Activated CD8-positive, alpha-beta memory T cell treated with anti-CD3 and anti-CD28 coated beads for 4 hours (primary cell): Measurements from ENCODE around the gene FXR2.

Experiments
- DNase-seq, 2 donors: peaks; one replicate each; pipeline ENCODE4 v3.0.0-alpha.2; 2020; ENCODE audit warnings: low read depth in 2 of 2

The FXR2 gene

GRCh38 chr17:7589204-7589868 is 25.4 kb downstream of the FXR2 start:
- DNase-seq: peak; percentile 37 to 38

GRCh38 chr17:7588553-7589203 is 26.0 kb downstream of the FXR2 start:
- no peak for DNase-seq

DNA sequence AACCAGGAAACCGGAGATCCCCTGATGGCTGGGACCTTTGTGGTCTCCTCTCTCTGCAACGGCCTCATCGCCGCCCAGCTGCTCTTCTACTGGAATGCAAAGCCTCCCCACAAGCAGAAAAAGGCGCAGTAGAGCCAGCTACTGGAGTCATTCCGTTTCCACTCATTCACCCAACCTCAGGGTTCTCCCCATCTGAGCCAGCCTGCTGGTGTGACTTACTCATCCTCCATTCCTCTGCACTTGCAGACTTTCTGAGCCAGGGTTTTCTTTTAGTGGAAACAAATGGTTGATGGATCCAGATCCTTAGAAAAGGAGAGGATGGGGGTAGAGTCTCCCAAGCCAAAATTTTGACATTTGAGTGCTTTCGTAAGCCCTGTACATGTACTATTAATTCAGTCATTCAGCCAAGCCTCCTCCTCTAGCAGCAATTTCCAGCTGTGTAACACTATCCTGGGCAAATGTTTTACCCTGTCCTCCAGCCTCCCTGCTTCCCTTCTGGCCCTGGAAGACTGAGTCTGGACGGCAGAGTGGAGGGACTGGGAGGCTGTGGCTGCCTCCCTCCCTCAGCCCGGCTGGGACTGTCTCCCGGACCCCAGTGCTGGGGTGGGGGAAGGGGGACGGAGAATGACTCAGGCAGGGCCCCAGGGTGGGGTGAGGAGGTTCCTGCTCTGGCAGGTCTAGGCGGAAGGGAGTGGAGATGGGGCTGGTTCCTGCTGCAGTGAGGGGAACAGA is 27.1 kb downstream of the FXR2 start:
- DNase-seq: no peak

GRCh38 chr17:7586673-7587419 is 27.9 kb downstream of the FXR2 start:
- no peak for DNase-seq

DNA sequence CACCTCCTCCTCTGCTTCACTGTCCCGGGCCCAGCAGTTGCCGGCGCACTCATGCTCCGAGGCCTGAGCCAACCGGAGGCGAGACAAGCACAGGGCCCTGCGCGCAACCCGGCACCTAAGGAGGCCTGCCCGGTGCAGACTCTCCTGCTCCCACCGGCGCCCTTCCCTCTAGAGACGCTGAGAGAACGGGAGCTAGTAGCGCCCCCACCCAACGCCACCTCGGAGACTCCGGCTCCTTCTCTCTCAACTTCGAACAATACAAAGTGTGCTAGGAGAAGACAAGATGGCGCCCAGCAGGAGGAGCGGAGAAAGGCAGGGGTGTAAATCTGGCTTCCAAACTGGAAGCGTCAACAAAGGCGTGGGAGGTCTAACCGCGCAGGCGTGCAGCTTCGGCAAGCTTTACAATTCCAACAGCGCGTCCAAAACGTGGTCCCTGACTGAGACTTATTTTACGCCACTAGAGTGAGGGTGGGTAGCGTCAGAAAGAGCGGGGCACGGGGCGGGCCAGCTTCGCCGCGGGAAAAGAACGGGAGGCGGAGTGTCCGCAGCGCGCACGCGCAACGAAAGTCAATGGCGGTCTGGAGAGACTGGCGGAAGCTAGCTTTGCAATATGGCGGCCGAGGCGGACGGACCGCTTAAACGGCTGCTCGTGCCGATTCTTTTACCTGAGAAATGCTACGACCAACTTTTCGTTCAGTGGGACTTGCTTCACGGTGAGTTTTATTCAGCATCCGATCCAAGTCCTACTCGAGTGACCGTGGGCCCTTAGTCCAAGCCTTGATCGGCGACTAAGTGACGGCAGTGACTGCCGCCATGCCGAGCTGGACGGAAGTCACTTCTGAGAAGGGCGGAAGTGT is 31.2 kb downstream of the FXR2 start, which contains the start of gene MPDU1:
Gene MPDU1, plus strand, starts transcription at position 600 of the 857 bp plus-strand sequence. Its CDS starts 11 bp downstream, at position 611.
- peak; percentile 90 to 91 for DNase-seq

DNA sequence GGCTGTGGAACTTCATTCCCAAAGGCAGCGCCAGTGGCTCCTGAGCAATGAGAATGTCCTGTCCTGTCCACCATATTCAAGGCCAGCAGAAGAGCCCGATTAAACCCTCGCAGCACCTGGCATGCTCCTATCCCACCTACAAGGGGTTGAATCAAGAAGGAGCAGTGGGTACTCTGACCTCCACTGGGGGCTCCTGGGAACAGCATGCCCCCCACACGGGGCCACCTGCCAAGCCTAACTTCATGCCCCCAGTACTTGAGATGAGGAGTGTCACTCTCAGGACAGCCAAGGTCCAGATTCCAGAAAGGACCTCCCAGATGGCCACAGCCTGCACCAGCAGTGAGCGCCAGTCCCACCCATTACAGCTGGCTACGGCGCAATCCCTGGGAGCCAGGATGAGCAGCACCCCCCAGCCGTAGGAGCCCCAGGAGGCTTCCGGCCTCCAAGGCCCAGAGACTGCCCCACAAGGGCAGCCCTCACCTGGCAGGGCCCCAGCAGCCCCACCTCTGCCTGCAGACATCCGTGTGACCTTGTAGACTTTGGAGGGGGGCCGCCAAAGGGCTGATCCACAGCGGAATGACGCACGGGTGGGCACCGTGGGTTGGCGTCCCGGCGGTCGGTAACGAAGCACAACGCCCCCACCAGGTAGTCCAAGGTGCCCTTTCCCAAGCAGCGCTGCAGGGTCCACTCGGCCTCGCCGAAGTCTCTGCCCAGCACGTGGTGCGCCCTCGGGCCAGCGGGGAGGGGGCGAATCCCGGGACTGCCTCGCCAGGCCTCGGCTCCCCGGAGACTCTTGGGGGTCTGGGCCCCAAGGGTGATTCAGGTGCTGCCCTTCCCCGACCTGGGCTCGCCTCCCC is 32.1 kb downstream of the FXR2 start:
- no peak for DNase-seq

- no peak for DNase-seq
Measured at GRCh38 chr17:7580604-7581575, 33.8 kb downstream of the FXR2 start.

DNA sequence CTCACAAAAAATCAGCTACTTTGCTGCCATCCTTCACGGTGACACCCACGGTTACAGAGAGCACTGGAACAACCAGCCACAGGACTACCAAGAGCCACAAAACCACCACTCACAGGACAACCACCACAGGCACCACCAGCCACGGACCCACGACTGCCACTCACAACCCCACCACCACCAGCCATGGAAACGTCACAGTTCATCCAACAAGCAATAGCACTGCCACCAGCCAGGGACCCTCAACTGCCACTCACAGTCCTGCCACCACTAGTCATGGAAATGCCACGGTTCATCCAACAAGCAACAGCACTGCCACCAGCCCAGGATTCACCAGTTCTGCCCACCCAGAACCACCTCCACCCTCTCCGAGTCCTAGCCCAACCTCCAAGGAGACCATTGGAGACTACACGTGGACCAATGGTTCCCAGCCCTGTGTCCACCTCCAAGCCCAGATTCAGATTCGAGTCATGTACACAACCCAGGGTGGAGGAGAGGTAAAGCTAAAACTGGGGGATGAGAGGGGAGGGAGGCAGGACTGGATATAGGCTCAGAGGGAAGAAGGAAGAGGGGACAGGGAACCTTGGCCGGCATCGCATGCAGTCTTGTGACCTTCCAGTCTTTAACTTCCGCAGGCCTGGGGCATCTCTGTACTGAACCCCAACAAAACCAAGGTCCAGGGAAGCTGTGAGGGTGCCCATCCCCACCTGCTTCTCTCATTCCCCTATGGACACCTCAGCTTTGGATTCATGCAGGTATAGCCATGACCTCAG is 34.7 kb downstream of the FXR2 start:
- DNase-seq: no peak

- peak; percentile 53 to 55 for DNase-seq
Measured at GRCh38 chr17:7579001-7579833, 35.5 kb downstream of the FXR2 start, which contains the start of gene CD68. Gene CD68 (plus strand): TSS chr17:7579638. CDS start chr17:7579678, 40 bp downstream.

- DNase-seq: no peak
Measured at GRCh38 chr17:7577327-7578199, 37.1 kb downstream of the FXR2 start.

DNA sequence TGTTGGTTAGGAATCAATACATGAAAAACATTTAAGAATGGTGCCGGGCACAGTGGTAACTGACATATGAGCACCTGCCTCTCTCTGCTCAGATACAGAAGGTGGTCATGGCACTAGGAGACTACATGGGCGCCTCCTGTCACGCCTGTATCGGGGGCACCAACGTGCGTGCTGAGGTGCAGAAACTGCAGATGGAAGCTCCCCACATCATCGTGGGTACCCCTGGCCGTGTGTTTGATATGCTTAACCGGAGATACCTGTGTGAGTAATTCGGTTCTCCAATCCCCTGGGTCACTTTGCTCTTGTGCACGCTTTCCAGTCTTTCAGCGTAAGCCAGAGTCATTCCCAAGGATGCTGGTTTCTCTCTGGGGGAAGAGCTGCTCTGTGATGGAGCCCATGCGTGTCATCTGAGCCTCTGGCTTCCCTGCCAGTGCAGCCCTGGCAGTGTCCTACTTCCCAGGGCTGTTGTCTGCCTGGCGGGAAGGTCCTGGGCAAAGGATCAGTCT is 38.2 kb downstream of the FXR2 start:
- no peak for DNase-seq

GRCh38 chr17:7575959-7576358 is 38.7 kb downstream of the FXR2 start:
- DNase-seq: no peak

DNA sequence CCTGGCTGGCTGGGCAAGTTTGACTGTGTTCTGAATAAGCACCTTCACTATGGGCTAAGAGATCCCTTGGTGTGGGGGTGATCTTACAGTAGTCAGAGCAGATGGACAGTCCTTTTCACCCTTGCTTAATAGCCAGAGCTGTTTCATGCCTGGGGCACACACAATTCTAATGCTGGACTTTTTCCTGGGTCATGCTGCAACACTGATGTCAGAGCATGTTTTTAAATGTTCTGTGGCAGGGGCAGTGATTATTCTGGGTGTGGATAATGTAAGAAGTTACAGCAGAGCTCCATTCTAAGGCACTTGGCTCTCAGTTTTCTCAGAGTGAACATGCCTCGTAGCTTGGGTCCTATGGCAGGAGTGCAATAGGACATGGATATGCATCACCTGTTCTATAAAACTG is 39.2 kb downstream of the FXR2 start:
- no peak for DNase-seq

GRCh38 chr17:7574176-7574953 is 40.3 kb downstream of the FXR2 start:
- DNase-seq: no peak
